ENCODE data around the gene CPNE8.

DNA sequence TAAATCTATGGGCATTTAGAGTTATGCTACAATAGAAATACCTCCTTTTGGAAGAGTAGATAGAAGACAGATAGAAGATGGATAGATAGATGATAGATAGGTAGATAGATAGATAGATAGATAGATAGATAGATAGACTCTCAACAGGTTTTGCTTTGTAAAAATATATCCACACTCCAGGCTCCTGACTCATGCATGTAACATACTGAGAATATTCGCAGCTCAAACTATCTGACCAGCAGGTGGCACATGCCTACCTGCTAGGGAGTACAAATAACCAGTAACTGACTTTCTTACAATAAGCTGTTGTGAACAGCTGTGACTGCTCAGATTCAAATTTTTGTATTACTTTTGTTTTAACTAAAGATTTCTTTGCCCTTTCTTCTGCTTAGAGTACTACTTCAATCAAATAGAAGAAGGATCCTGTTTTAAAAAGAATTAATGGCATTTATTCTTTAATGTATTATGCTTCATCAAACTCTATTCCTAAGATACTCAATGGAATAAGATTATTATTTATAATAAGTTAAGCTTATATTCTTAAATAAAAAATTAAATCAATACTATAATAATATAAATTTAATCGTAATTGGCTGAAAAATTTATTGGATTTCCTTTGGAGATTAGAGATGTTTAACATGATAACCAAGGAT is 15.8 kb upstream of the CPNE8 start:
- TF ChIP-seq, protein P1, sequence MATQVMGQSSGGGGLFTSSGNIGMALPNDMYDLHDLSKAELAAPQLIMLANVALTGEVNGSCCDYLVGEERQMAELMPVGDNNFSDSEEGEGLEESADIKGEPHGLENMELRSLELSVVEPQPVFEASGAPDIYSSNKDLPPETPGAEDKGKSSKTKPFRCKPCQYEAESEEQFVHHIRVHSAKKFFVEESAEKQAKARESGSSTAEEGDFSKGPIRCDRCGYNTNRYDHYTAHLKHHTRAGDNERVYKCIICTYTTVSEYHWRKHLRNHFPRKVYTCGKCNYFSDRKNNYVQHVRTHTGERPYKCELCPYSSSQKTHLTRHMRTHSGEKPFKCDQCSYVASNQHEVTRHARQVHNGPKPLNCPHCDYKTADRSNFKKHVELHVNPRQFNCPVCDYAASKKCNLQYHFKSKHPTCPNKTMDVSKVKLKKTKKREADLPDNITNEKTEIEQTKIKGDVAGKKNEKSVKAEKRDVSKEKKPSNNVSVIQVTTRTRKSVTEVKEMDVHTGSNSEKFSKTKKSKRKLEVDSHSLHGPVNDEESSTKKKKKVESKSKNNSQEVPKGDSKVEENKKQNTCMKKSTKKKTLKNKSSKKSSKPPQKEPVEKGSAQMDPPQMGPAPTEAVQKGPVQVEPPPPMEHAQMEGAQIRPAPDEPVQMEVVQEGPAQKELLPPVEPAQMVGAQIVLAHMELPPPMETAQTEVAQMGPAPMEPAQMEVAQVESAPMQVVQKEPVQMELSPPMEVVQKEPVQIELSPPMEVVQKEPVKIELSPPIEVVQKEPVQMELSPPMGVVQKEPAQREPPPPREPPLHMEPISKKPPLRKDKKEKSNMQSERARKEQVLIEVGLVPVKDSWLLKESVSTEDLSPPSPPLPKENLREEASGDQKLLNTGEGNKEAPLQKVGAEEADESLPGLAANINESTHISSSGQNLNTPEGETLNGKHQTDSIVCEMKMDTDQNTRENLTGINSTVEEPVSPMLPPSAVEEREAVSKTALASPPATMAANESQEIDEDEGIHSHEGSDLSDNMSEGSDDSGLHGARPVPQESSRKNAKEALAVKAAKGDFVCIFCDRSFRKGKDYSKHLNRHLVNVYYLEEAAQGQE (IDR thresholded peaks at IDR 0.05), result no peak
- TF ChIP-seq POLR2A (IDR thresholded peaks at IDR 0.05; ENCODE audit: low read length), result no peak
- no peak for TF ChIP-seq TFCP2L1 (CRISPR knock-in tag; IDR thresholded peaks at IDR 0.05)
- TF ChIP-seq RCOR1 (IDR thresholded peaks at IDR 0.05; ENCODE audit: low read depth, low read length), result no peak
- TF ChIP-seq SREBF2 (IDR thresholded peaks at IDR 0.05), result no peak
- TF ChIP-seq ZFP36 (IDR thresholded peaks at IDR 0.05; ENCODE audit: borderline replicate concordance, partially characterized antibody), result no peak
- TF ChIP-seq, protein P2, sequence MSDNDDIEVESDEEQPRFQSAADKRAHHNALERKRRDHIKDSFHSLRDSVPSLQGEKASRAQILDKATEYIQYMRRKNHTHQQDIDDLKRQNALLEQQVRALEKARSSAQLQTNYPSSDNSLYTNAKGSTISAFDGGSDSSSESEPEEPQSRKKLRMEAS (IDR thresholded peaks at IDR 0.05), result no peak
- TF ChIP-seq, protein P3, sequence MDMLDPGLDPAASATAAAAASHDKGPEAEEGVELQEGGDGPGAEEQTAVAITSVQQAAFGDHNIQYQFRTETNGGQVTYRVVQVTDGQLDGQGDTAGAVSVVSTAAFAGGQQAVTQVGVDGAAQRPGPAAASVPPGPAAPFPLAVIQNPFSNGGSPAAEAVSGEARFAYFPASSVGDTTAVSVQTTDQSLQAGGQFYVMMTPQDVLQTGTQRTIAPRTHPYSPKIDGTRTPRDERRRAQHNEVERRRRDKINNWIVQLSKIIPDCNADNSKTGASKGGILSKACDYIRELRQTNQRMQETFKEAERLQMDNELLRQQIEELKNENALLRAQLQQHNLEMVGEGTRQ (IDR thresholded peaks at IDR 0.05), result no peak
- no peak for TF ChIP-seq RARB (CRISPR knock-in tag; IDR thresholded peaks at IDR 0.05)
- TF ChIP-seq FOSL2 (IDR thresholded peaks at IDR 0.05), result no peak
- TF ChIP-seq FOSL2 (CRISPR knock-in tag; IDR thresholded peaks at IDR 0.05), result no peak
- TF ChIP-seq, protein P4, sequence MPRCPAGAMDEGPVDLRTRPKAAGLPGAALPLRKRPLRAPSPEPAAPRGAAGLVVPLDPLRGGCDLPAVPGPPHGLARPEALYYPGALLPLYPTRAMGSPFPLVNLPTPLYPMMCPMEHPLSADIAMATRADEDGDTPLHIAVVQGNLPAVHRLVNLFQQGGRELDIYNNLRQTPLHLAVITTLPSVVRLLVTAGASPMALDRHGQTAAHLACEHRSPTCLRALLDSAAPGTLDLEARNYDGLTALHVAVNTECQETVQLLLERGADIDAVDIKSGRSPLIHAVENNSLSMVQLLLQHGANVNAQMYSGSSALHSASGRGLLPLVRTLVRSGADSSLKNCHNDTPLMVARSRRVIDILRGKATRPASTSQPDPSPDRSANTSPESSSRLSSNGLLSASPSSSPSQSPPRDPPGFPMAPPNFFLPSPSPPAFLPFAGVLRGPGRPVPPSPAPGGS (IDR thresholded peaks at IDR 0.05), result no peak
